AG08396 (cell line): Measurements from ENCODE around the gene AMOTL2.

ENCODE experiments used
- DNase-seq: peaks from one replicate; pipeline ENCODE4 v3.0.0; 2012; ENCODE audit warnings: low spot score, mixed read lengths

AMOTL2 gene

GRCh38 chr3:134378818-134379217 is 4.6 kb upstream of the AMOTL2 start:
- no peak for DNase-seq

- DNase-seq = no peak
Observed at GRCh38 chr3:134378384-134378783, 4.1 kb upstream of the AMOTL2 start.

GRCh38 chr3:134377896-134378295 is 3.6 kb upstream of the AMOTL2 start:
- DNase-seq = no peak

GRCh38 chr3:134376786-134377426 is 2.7 kb upstream of the AMOTL2 start:
- no peak for DNase-seq

- DNase-seq = no peak
Observed at GRCh38 chr3:134376385-134376765, 2.1 kb upstream of the AMOTL2 start.

DNA sequence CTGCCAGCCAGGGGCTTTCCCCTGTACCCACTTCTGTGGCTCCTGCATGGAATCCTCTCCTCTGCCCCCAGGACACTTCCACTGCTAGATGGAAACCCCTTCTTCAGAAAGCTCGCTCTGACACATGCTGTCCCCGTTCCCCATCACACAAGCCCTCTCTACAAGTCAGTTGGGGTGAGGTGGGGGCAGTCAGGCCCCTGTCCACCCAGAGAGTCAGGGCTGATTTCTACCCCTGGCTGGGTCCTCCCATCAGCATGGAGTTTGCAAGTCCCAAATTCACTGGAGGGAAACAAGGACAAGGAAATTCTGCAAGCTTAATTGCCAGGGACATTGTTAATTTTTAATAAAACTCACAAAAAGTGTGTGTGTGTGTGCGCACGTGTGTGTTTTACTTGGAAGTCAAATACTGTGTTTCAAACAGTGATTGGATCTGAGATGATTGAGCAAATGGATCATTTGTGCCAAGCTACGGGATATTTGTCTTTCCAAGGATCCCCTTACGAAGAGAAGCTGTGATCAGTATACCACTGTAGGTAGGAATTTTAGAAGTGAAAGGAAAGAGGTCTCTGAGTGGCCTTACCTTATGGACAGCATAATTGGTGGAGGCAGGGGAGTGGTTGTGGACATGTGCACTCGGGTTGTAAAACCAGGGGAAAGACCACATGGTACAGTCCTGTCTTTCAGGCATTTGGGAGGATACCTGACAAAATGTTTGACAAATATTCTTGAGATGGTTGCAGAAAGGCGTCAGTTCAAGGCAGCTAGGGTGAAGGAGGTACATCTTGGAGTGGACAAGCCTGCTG is 1.5 kb upstream of the AMOTL2 start:
- no peak for DNase-seq

GRCh38 chr3:134374791-134375581 is 739 bp upstream of the AMOTL2 start:
- DNase-seq = no peak

- DNase-seq = peak; percentile 87
Observed at GRCh38 chr3:134373271-134374104, 759 bp downstream of the AMOTL2 start.

DNA sequence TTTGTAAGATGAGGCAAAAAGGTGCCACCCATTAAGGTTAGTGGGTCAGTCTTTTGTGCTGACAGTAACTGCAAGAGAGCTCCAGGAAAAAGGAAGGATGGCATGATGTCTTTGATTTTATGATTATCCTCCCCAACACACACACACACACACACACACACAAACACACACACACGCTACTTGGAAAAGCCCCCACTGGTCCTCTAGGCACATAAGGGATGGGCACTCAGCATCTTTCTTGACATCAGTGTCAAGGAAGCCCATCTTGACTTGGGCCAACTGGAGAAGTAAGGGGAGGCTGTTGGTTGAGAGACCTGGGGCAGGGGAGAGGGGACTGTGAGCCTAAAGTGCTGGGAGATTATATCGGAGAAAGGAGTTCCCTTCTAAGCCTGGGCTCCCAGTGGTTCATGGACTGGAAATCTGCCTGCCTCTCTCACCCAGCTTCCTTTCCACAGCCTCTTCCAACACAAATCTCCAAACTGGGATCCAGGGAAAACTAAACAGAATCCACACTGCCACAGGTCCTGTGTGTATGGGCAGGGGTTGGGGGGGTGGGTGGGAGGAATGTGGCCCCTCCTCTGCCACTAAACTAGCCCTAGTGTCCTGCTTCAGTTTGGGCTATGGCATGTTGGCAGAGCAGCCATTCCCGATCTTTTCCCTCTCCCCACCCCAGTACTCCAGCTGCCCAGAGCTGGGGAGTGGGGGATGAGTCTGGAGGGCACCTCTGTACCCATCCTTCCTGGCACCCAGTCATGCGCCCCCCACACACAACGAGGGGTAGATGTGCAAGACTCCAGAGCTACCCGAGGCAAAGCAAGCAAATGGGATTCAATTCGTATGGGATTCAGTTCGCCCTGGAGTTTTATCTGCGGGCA is 1.6 kb downstream of the AMOTL2 start:
- DNase-seq = no peak

- no peak for DNase-seq
Observed at GRCh38 chr3:134371542-134372324, 2.5 kb downstream of the AMOTL2 start.

GRCh38 chr3:134370611-134371531 is 3.4 kb downstream of the AMOTL2 start:
- DNase-seq = no peak

DNA sequence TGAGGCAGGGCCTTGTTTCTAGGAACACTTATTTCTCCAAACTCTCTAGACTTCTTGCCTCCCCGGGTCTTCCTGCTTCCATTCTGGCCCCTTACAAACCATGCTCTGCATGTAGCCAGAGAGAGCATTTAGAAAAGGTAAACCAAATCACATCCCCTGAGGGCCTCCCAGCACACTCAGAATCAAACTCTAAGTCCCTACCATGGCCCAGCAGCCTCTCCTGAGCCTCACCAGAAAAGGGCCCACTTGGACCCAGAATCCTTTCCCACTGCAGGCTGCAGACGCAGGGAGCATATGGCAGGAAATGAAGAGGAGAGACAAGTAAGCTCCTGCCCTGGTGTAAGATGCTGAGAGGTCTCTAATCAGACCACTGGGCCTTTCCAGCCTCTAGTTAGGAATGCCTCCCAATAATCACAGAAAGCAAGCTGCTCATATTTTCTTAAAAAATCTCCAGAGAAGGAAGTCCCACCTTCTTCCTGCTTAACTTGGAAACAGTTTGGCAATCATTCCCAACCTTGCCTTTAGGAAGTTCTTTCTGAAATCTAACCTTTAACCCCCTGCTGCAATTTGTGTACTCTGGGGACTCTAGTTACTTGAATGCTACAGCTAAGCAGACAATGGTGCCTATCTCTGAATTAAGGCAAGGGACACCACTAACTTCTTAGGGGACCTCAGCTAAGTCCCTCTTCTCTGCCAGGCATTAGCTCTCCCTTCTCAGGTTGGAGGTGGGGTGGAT is 4.2 kb downstream of the AMOTL2 start:
- DNase-seq = no peak

DNA sequence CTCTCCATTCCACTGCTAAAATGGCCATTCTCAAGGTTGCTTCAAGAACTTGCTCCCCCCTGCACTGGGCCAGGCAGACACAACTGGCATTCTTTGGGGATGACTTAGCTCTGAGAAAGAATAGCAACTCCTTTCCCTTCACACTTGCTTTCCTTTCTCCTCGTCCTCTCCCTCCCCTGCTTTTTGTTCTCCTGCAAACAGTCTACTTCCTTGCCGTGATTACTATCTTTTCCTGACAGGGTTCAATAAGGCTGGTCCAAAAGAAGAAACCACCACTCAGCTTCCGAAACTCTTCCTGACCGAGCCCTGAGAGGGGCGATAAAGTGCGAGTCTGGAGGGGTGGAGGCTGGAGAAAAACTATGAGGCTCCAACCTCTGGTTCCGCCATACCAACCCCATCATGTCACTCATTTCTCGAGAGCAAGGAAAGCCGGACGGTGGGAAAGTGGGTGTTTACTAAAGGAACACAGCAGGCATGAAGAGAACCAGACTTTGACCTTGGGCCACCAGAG is 5.0 kb downstream of the AMOTL2 start:
- no peak for DNase-seq

DNA sequence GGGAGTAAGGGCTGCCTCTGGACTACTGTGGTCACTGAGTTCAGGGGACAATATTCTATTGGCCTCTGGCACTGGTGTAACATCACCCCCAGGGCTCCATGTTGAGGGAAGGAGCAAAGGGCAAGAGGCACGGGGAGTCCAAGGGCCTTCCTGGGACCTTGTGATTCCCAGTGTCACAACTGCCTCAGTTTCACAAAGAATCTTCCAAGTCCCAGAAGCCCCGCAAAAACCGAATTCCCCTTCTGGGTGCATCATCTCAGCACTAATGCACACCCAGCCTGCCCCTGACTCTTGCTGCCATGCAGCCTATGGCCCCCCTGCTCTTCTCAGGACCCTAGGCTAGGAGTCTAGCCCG is 5.5 kb downstream of the AMOTL2 start:
- DNase-seq = no peak

DNA sequence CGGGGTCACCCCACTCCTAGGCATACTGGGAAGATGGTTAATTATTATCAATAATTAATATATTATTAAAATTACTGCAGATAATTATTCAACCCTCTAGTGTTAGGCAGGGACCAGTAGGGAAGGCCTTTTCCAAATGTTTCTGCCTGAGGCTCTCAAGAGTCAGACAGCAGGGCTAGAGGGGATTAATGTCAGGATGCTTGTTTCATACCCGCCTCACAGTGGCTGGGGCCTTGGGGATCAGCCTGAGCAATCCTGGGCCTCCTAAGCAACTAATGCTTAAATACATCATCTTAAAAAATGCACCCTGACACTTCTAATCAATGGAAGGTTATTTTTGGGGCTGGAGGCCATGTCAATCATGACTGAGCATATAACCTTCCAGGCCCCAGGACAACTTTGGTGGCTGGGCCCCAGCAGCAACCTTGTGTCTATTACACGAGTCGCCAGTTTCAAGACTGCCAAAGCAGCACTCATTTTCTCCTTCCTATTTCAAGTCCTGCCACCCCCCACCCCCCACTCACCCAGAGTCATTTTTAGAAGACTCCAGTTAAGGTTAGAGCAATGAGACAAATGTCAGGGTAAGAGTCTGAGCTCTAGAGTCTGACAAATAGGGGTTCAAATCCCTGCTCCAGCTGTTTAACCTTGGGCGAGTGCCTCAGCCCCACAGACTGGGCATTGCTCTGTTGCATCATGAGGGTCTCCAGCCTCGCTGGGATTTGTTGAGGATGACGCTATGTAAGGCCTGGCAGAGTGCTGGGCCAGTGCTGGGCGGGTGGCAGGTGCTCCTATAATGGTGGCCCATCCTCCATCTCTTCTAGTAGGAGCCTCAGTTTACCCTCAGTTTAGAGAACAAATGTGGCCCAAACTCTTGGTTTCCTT is 6.1 kb downstream of the AMOTL2 start:
- no peak for DNase-seq

DNA sequence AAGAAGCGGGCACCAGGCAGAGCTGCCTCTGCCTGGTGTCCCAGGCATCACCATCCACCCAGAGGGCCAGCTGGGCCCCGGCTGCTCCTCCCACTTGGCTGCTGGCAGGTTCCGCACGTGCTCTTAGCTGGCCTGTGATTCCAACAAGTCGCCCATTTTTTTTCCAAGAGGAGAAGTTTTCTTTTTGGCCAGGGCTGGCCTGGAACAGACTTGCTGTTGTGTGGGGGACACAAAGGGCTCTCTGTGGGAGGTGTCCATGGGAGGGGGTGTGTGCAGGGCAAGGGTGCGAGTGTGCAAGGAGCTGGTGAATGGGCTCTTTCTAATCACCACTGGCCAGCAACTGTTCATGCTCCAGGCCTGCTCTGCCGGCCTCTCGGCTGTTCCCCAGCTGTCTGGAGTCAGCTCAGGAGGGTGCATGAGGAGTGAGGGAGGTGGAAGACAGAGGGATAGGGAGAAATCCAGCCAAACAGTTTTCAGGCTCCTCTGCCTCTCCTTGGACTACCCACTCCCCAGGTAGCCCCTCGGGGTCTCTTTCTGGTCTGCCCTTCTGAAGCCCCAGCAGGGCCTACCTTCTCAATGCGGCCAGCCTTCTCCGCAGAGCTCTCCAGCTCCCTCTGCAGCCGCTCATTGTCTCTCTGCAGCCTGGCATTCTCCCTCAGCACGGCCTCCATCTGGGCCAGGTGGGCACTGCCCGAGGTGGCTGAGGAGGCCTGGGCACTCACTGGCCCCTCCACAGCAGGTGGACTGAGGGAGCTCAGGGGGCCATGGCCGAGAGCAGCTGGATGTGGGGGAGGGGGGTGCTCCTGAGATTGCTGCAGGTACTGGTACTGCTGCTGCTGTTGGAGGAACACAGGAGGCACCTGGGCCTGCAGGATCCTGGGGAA is 7.1 kb downstream of the AMOTL2 start:
- no peak for DNase-seq
